GM10248 (cell line): ENCODE data around the gene RNLS.

Source experiments
- CTCF ChIA-PET: fragments of 300-600 bp; sonication (Branson Sonifier 250); formaldehyde crosslinking; extraction: SDS; loops from one replicate; lab custom pipeline; 2021; ENCODE audit warnings: antibody characterized with exemption; lab: Yijun Ruan, JAX
- POLR2A ChIA-PET: fragments of 350-650 bp; sonication (Branson Sonifier 250); formaldehyde crosslinking; extraction: SDS; loops from one replicate; lab custom pipeline; 2020; ENCODE audit warnings: antibody characterized with exemption; lab: Yijun Ruan, JAX
- DNase-seq: peaks from one replicate; pipeline ENCODE4 v3.0.0; 2012; ENCODE audit errors: extremely low spot score
- TF ChIP-seq, protein P1 (sequence below): IDR thresholded peaks from 2 replicates; pipeline ENCODE4 v1.5.1; 2012; ENCODE audit warnings: mild to moderate bottlenecking, low read depth; ENCODE audit errors: extremely low read depth, missing control alignments, control extremely low read depth

RNLS gene

GRCh38 chr10:88431103-88431502 lies 152.0 kb downstream of the RNLS start:
- DNase-seq = no peak
- TF ChIP-seq, protein P1, sequence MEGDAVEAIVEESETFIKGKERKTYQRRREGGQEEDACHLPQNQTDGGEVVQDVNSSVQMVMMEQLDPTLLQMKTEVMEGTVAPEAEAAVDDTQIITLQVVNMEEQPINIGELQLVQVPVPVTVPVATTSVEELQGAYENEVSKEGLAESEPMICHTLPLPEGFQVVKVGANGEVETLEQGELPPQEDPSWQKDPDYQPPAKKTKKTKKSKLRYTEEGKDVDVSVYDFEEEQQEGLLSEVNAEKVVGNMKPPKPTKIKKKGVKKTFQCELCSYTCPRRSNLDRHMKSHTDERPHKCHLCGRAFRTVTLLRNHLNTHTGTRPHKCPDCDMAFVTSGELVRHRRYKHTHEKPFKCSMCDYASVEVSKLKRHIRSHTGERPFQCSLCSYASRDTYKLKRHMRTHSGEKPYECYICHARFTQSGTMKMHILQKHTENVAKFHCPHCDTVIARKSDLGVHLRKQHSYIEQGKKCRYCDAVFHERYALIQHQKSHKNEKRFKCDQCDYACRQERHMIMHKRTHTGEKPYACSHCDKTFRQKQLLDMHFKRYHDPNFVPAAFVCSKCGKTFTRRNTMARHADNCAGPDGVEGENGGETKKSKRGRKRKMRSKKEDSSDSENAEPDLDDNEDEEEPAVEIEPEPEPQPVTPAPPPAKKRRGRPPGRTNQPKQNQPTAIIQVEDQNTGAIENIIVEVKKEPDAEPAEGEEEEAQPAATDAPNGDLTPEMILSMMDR = no peak
- ChIA-PET CTCF (no interaction called here), POLR2A (no interaction called here)

- TF ChIP-seq, protein P1 = no peak
- DNase-seq = no peak
- ChIA-PET POLR2A (no interaction called here), CTCF (no interaction called here)
Measured at GRCh38 chr10:88428976-88429375, 154.1 kb downstream of the RNLS start.

GRCh38 chr10:88428442-88428841 lies 154.7 kb downstream of the RNLS start:
- CTCF ChIA-PET = no interaction called here
- TF ChIP-seq, protein P1 = no peak

GRCh38 chr10:88427024-88427423 lies 156.1 kb downstream of the RNLS start:
- no peak for DNase-seq
- POLR2A ChIA-PET = interaction anchor here (0.6 kb wide), 1 partner anchor 366 kb away, joined by 3 read pairs; no protein-coding TSS in a partner anchor
- CTCF ChIA-PET = interaction anchor here (1.1 to 1.6 kb wide), 3 partner anchors 9 to 23 kb away, joined by 3 to 4 read pairs (median 3); no protein-coding TSS in a partner anchor
- TF ChIP-seq, protein P1 = no peak

More at GRCh38 chr10:88428442-88428841, 154.7 kb downstream of the RNLS start:
- POLR2A ChIA-PET = no interaction called here
- no peak for DNase-seq

- DNase-seq = no peak
- TF ChIP-seq, protein P1 = no peak
- CTCF ChIA-PET = interaction anchor here (0.7 to 1.5 kb wide), 4 partner anchors 10 to 84 kb away, joined by 3 read pairs; no protein-coding TSS in a partner anchor
- POLR2A ChIA-PET = no interaction called here
Measured at GRCh38 chr10:88424881-88425280, 158.2 kb downstream of the RNLS start.

DNA sequence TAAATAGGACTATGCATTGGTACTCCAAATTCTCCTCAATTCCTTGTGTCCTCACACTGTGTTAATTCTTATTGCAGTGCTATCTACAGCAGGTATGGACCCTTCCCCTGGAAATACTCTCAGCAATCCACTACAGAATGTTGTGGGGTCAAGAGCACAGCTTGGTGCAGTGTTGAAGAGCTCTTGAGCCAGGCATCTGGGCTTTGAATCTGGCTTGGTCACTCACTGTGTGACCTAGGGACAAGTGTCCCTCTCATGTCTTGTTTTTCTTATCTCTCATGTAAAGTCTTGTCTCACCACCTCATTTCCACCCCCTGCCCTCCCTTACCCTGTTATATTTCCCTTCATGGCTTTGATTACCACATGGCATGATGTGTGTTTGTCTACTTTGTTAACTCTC lies 159.4 kb downstream of the RNLS start:
- CTCF ChIA-PET = interaction anchor here (1.5 kb wide), 1 partner anchor 11 kb away, joined by 3 read pairs; no protein-coding TSS in a partner anchor
- no peak for DNase-seq
- POLR2A ChIA-PET = no interaction called here
- TF ChIP-seq, protein P1 = no peak
